Activated CD4-positive, CD25-positive, alpha-beta regulatory T cell treated with anti-CD3 and anti-CD28 coated beads, Interleukin-2, amount 50 U/mL, for 16 hours (primary cell): Measurements from ENCODE around the gene GDF15.
"Not testable (repeated sequence)": the region's sequence is repeated elsewhere in the genome, so short reads cannot be mapped to it uniquely, and the experiment has no call there.

ENCODE experiments used
- DNase-seq: peaks from one replicate; pipeline ENCODE4 v3.0.0-alpha.2; 2020; ENCODE audit warnings: low read depth, low spot score

GDF15 gene

GRCh38 chr19:18392417-18392816, 6.5 kb downstream of the GDF15 start:
- DNase-seq: no peak

GRCh38 chr19:18392926-18393325, 7.0 kb downstream of the GDF15 start:
- no peak for DNase-seq

DNA sequence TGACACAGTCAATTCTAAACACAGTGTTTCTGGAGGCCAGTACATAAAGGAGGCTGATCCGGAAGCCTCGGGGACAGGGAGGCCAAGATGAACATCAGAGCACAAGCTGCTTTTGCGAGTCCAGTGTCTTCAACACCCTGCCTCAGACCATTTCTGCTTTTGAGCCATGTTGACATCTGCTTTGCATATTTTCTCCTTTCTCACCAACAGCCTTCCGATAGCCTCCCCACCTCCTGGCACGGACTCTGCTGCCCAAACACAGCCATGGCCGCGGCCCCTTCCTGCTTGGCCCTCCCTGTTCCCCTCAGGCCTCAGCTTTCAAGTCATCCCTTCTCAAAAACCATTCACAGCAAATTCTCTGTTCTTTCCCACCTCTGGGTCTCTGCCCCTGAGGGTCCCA, 7.9 kb downstream of the GDF15 start:
- no peak for DNase-seq

DNA sequence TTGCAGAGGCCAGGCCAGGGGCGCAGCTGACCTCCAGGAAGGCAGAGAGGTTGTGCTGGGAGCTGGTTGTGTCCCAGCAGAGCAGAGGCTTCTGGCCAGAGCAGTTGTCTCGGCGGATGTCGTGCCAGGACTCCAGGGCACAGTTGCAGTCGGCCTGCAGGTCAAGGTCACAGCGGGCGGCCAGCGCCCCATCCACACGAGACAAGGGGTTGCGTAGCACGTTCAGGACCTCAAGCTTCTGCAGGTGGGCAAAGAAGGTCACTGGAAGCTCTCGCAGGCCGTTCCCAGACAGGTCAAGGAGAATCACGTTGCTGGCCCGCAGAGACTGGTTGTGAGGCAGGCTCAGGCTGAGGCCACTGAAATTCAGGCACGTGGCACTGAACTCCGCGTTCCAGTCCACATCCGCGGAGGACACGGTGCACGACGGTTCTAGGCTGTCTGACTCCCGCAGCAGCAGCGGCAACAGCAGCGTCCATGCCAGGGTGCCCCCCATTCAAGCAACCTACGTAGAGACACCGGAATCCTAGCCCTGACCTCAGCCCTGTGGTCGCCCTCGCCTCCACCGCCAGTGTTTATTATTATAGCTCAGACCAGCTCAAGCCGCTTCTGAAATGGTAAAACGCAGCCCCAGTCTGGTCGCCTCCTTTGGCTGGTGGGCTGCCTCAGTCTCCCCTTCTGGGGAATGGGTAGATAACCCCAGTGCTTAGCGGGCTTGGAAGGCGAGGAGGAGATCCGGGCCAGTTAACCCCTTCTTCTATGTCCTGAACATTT, 10.7 kb downstream of the GDF15 start:
- no peak for DNase-seq

- no peak for DNase-seq
Measured at GRCh38 chr19:18397242-18398202, 11.6 kb downstream of the GDF15 start, which contains the start of gene LRRC25. TSS of gene LRRC25 (minus strand) at chr19:18397622. CDS start at chr19:18396963, 659 bp downstream.

DNA sequence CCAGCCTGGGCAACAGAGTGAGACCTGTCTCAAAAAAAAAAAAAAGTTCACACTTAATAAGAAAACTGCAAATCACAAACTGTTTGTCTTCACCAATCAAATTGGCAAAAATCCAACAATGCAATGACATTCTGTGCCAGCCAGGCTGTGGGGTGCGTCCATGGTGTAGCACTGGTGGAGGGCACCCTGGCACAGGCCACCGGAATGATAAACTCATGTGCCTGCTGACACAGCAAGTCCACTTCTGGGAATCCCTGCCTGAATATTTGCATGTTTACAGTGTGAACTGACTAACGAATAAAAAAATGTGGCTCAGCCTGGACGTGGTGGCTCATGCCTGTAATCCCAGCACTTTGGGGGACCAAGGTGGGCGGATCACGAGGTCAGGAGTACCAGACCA, 13.1 kb downstream of the GDF15 start:
- DNase-seq: no peak

- DNase-seq: no peak
Measured at GRCh38 chr19:18401580-18402112, 15.7 kb downstream of the GDF15 start.

- not testable (repeated sequence) for DNase-seq
Measured at GRCh38 chr19:18402455-18403248, 16.7 kb downstream of the GDF15 start.

DNA sequence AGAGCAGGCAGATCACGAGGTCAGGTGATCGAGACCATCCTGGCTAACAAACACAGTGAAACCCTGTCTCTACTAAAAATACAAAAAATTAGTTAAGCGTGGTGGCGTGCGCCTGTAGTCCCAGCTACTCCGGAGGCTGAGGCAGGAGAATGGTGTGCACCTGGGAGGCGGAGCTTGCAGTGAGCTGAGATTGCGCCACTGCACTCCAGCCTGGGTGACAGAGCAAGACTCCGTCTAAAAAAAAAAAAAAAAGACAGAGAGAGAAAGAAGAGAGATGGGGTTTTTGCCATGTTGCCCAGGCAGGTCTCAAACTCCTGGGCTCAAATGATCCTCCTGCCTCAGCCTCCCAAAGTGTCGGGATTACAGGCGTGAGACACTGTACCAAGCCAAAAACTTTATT, 19.8 kb downstream of the GDF15 start:
- not testable (repeated sequence) for DNase-seq

DNA sequence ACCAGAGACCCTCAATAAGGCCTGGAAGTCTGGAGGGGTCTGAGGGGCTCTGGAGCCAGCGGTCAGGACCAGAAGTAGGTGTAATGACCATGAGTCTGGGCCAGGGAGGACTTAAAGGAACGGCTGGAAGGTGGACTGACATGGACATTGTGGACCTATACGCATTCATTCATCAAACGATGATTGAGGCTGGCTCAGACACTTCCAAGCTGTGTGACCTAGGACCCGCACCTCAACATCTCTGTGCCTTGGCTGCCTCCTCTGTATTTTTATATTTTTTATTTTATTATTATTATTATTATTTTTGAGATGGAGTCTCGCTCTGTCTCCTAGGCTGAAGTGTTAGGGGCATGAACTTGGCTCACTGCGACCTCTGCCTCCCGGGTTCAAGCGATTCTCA, 20.8 kb downstream of the GDF15 start:
- DNase-seq: no peak

DNA sequence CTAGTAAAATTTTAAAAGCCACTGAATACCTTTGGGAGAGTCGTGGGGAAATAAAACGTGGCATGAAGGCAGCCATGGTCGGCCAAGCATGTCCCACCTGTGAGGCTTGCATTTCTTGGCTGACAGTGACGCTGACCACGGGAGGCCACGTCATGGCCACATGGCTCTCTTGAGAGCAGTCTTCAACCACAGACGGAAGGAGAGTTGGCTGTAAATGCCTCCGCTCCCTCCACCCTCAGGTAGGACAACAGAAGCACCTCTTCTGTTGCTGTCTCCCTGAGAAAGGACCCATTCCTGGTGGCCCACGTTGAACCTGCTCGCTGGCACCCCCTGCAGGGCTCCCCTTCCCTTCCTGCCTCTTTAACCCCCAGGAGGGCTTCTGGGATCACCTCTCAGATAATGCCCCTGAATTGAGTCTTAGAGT, 22.1 kb downstream of the GDF15 start:
- DNase-seq: no peak

- DNase-seq: no peak
Measured at GRCh38 chr19:18412610-18413239, 26.8 kb downstream of the GDF15 start.

DNA sequence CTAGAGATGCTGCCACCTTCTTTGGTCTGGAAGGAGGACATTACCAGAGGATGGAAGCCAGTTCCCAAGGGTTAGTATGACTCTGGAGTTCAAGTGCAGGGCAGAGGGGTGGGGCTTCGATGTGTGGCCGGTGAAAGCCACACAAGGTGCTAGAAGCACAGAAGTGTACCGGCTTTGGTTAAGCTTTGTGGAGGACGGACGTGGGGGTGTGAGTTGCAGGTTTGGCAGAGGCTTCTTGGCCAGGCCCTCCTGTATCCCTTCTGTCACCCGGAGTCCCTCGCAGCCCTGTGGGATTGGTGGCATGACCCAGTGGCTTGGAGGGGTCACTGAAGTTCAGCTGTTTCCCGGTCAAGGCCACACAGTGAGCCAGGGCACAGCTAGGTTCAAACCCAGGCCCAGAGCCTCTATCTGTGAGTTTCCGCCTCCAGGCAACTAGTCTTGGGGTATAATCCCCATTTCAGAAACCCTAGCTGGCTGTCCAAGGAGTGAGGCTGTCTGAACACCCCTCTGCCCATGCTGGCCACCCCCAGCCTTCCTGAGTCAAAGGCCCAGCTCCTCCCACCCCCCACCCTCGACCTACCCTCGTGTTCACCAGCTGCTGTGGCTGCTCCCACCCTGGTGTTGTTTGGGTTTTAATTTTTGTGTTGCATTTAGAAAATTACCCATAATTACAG, 28.7 kb downstream of the GDF15 start:
- no peak for DNase-seq

GRCh38 chr19:18415178-18415867, 29.4 kb downstream of the GDF15 start:
- no peak for DNase-seq

DNA sequence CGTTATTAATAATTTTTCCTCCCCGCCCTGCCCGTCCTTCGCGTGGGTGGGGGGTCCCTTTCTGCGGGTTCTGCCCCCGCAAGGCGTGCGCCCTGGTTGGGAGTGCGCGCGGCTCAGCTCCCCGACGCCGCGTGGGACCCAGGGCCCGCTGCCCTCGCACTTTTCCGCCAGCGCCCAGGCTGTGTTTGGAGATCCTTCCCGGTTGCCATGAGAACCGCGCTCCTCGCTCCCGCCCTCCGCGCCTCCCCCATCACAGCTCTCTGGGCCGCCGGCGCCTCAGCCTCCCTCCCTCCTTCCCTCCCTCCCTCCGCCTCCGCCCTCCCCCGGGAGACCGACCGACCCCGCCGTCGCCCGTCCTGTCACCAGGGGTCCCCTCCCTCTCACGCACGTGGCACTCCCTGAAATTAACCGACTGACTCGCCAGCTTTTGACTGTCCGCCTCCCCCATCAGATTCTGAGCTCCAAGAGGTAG, 30.9 kb downstream of the GDF15 start:
- no peak for DNase-seq

- no peak for DNase-seq
Measured at GRCh38 chr19:18417250-18418028, 31.5 kb downstream of the GDF15 start.

- no peak for DNase-seq
Measured at GRCh38 chr19:18418029-18418482, 32.1 kb downstream of the GDF15 start.

DNA sequence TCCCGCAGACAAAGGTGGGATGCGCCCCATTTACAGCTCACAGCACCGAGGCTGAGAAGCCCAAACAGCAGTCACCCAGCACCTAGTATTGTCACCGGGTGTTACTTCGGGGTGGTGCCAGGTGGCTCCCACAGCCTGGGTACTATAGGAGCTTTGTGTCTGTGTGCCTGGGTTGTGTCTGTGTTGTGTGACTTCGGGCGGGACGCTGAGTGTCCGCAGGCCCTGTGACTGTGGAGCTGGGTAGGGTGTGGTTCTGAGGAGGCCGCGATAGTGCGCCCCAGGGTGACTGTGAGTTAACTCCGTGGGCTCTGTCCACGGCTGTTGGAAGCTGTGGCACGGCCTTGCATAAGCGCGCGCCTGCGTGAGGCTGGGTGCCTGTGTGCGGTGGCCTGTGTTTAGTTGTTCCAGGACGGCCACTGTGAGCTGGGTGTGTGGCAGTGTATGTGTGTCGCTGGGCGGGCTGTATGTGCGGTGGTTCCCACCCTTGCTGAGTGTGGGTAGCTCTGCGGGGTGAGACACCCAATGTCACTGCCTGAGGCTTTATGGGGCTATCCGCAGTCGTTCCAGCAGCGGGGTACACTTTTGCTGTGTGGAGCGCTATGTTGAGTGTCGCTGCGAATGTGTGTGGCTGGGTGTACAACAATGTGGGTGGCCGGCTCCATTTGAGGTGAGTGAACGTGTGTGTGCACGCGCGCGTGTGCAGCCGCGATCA, 32.7 kb downstream of the GDF15 start:
- no peak for DNase-seq
